GM23248 (cell line): ENCODE data around the gene ADISSP. TPM values are rescaled to one million over a fixed set of nuclear protein-coding genes. Genes with fewer than 3 reads are reported as not detected.

ENCODE experiments used
- DNase-seq: peaks from one replicate; pipeline ENCODE4 v3.0.0-alpha.2; 2015
- H2AFZ ChIP-seq: fragments of 200-600 bp; sonication (generic); 2 replicates; pipeline ENCODE4 v1.6.1; 2016; ENCODE audit warnings: antibody characterized with exemption
- H3F3A ChIP-seq: fragments of 200-600 bp; sonication (generic); 2 replicates; pipeline ENCODE4 v1.6.1; 2016; ENCODE audit warnings: mild to moderate bottlenecking, antibody characterized with exemption, mixed run types; ENCODE audit not compliant: insufficient read depth
- H3K27ac ChIP-seq: fragments of 200-600 bp; sonication (generic); 2 replicates; pipeline ENCODE4 v1.5.1; 2016; ENCODE audit warnings: mild to moderate bottlenecking
- H3K27me3 ChIP-seq: fragments of 200-600 bp; sonication (generic); replicated peaks from 2 replicates; pipeline ENCODE4 v1.6.1; 2016; ENCODE audit warnings: mild to moderate bottlenecking; ENCODE audit not compliant: insufficient read depth
- H3K36me3 ChIP-seq: fragments of 200-600 bp; sonication (generic); 2 replicates; pipeline ENCODE4 v1.6.1; 2016; ENCODE audit warnings: low read depth, mild to moderate bottlenecking
- H3K4me1 ChIP-seq: fragments of 200-600 bp; sonication (generic); 2 replicates; pipeline ENCODE4 v1.6.1; 2016; ENCODE audit warnings: mild to moderate bottlenecking; ENCODE audit not compliant: insufficient read depth
- H3K4me2 ChIP-seq: fragments of 200-600 bp; sonication (generic); one replicate; pipeline ENCODE4 v1.6.1; 2016; ENCODE audit warnings: mild to moderate bottlenecking; ENCODE audit not compliant: unreplicated experiment
- H3K4me3 ChIP-seq: fragments of 200-600 bp; sonication (generic); 2 replicates; pipeline ENCODE4 v1.5.1; 2016; ENCODE audit warnings: mild to moderate bottlenecking
- H3K79me2 ChIP-seq: fragments of 200-600 bp; sonication (generic); 2 replicates; pipeline ENCODE4 v1.6.1; 2016; ENCODE audit warnings: mild to moderate bottlenecking; ENCODE audit not compliant: insufficient read depth
- H3K9ac ChIP-seq: fragments of 200-600 bp; sonication (generic); 2 replicates; pipeline ENCODE4 v1.6.1; 2016; ENCODE audit warnings: mild to moderate bottlenecking
- H3K9me2 ChIP-seq: fragments of 200-600 bp; sonication (generic); 2 replicates; pipeline ENCODE4 v1.6.1; 2016; ENCODE audit warnings: mixed run types, mild to moderate bottlenecking, moderate library complexity; ENCODE audit not compliant: insufficient read depth
- H3K9me3 ChIP-seq: fragments of 200-600 bp; sonication (generic); one replicate; pipeline ENCODE4 v1.6.1; 2017; ENCODE audit warnings: low read depth
- H4K20me1 ChIP-seq: fragments of 200-600 bp; sonication (generic); 2 replicates; pipeline ENCODE4 v1.6.0; 2016; ENCODE audit not compliant: insufficient read depth
- EZH2 ChIP-seq: fragments of 200-600 bp; sonication (generic); IDR thresholded peaks from 2 replicates; pipeline ENCODE4 v1.6.1; 2018; ENCODE audit warnings: antibody characterized with exemption, mild to moderate bottlenecking; ENCODE audit not compliant: insufficient read depth, poor library complexity, severe bottlenecking
- EZH2phosphoT487 ChIP-seq: fragments of 200-600 bp; sonication (generic); IDR thresholded peaks from 2 replicates; pipeline ENCODE4 v1.6.1; 2018; ENCODE audit warnings: antibody characterized with exemption, moderate library complexity, mild to moderate bottlenecking, low read depth; ENCODE audit not compliant: insufficient read depth
- WGBS, 2 experiments: methylation state at CpG; one replicate each; pipeline ENCODE4 v1.1.6; 2015 to 2017; ENCODE audit warnings: low lambda C conversion rate in 2 of 2, low coverage in 1 of 2; ENCODE audit errors: missing lambda C conversion rate in 2 of 2; 5-methylcytosine and 5-hydroxymethylcytosine counted together
- in situ Hi-C: fragments of 300-500 bp; cut with MboI; formaldehyde crosslinking; loops from 2 replicates; pipeline ENCODE4 v1.15.0; 2020
- polyA plus RNA-seq: library from polyadenylated mRNA; unstranded; fragments of >200 nt; fragmentation: Nextera tagmentation; extraction: Ambion mirVana; gene quantifications from 2 replicates; pipeline ENCODE4 v1.2.1, GENCODE V29; 2016
- total RNA-seq: library from RNA; depleted of rRNA; stranded (reverse); fragments of >200 nt; shearing (Covaris generic); gene quantifications from 2 replicates; pipeline ENCODE4 v1.2.3, GENCODE V29; 2014

The ADISSP gene
- total and polyA plus RNA-seq, 2 experiments from 2014 or later: 44.9 to 65.4 TPM

- Histone ChIP-seq H3K36me3 (no peaks in the 10 kb centered on the region), H4K20me1 (no peaks in the 10 kb centered on the region), H3K9ac (no peak overlapping the region), H3K4me3 (no peak overlapping the region), H3K9me3 (no peaks in the 10 kb centered on the region), H3K27ac (no peak overlapping the region), H2AFZ (no peak overlapping the region), H3K4me2 (no peak overlapping the region), H3K79me2 (no peaks in the 10 kb centered on the region), H3F3A (no peaks in the 10 kb centered on the region), H3K9me2 (no peaks in the 10 kb centered on the region), H3K27me3 (no peaks in the 10 kb centered on the region), H3K4me1 (no peaks in the 10 kb centered on the region)
- TF ChIP-seq EZH2phosphoT487 (no peak), EZH2 (no peak)
- 63 to 81% methylated on average over 31 to 44 of the region's 45 CpGs for WGBS, 2 experiments
- in situ Hi-C loops: no loop called here
- DNase-seq: peak; percentile 32
Measured at GRCh38 chr20:3744806-3745685, 22.5 kb downstream of the ADISSP start.

GRCh38 chr20:3744037-3744436 lies 23.5 kb downstream of the ADISSP start:
- H3K9me3 ChIP-seq: no peaks in the 10 kb centered on the region
- WGBS, 2 experiments: 68 to 88% methylated on average over 1 of the region's 1 CpG
- no peaks in the 10 kb centered on the region for H3K4me1 ChIP-seq
- no peaks in the 10 kb centered on the region for H4K20me1 ChIP-seq
- no peak overlapping the region for H3K4me2 ChIP-seq
- H3K79me2 ChIP-seq: no peaks in the 10 kb centered on the region
- no peaks in the 10 kb centered on the region for H3F3A ChIP-seq
- in situ Hi-C loops: no loop called here
- H3K27me3 ChIP-seq: no peaks in the 10 kb centered on the region
- TF ChIP-seq EZH2 (no peak), EZH2phosphoT487 (no peak)
- H3K9me2 ChIP-seq: no peaks in the 10 kb centered on the region
- no peaks in the 10 kb centered on the region for H3K36me3 ChIP-seq
- no peak overlapping the region for H3K27ac ChIP-seq
- no peak overlapping the region for H3K9ac ChIP-seq
- no peak overlapping the region for H2AFZ ChIP-seq
- no peak for DNase-seq
- no peak overlapping the region for H3K4me3 ChIP-seq

- no peaks in the 10 kb centered on the region for H3K9me3 ChIP-seq
- no peak for DNase-seq
- H2AFZ ChIP-seq: no peak overlapping the region
- H3K4me1 ChIP-seq: no peaks in the 10 kb centered on the region
- H3K9ac ChIP-seq: no peak overlapping the region
- no peaks in the 10 kb centered on the region for H3K36me3 ChIP-seq
- H3K4me3 ChIP-seq: no peak overlapping the region
- TF ChIP-seq EZH2 (no peak), EZH2phosphoT487 (no peak)
- WGBS, 2 experiments: 45 to 52% methylated on average over 2 of the region's 2 CpGs
- no peaks in the 10 kb centered on the region for H3F3A ChIP-seq
- no peaks in the 10 kb centered on the region for H3K27me3 ChIP-seq
- H3K27ac ChIP-seq: no peak overlapping the region
- H3K9me2 ChIP-seq: no peaks in the 10 kb centered on the region
- no peak overlapping the region for H3K4me2 ChIP-seq
- H3K79me2 ChIP-seq: no peaks in the 10 kb centered on the region
- no peaks in the 10 kb centered on the region for H4K20me1 ChIP-seq
- in situ Hi-C loops: no loop called here
Measured at GRCh38 chr20:3743251-3743650, 24.3 kb downstream of the ADISSP start.

- Histone ChIP-seq H3K4me3 (no peak overlapping the region), H3K27ac (no peak overlapping the region), H3K9me2 (no peaks in the 10 kb centered on the region), H3K4me1 (no peaks in the 10 kb centered on the region), H3K27me3 (no peaks in the 10 kb centered on the region), H3K79me2 (no peaks in the 10 kb centered on the region), H3K9ac (no peak overlapping the region), H3F3A (no peaks in the 10 kb centered on the region), H4K20me1 (no peaks in the 10 kb centered on the region), H3K36me3 (no peaks in the 10 kb centered on the region), H3K4me2 (no peak overlapping the region), H3K9me3 (no peaks in the 10 kb centered on the region), H2AFZ (no peak overlapping the region)
- 75 to 85% methylated on average over 5 to 7 of the region's 7 CpGs for WGBS, 2 experiments
- TF ChIP-seq EZH2phosphoT487 (no peak), EZH2 (no peak)
- no peak for DNase-seq
- in situ Hi-C loops: no loop called here
Measured at GRCh38 chr20:3741836-3742458, 25.6 kb downstream of the ADISSP start.
